GM21390 (cell line): Measurements from ENCODE around the gene CTBP2.
"Not testable (repeated sequence)": the region's sequence is repeated elsewhere in the genome, so short reads cannot be mapped to it uniquely, and the experiment has no call there.

Experiments used
- ATAC-seq: cut with Tn5 transposase; IDR thresholded peaks from one replicate; pipeline ENCODE4 v1.9.1; 2021; ENCODE audit not compliant: unreplicated experiment

The CTBP2 gene

GRCh38 chr10:125073996-125074395 is 86.4 kb downstream of the CTBP2 start:
- ATAC-seq: no peak

- ATAC-seq: no peak
Observed at GRCh38 chr10:125072794-125073193, 87.6 kb downstream of the CTBP2 start.

DNA sequence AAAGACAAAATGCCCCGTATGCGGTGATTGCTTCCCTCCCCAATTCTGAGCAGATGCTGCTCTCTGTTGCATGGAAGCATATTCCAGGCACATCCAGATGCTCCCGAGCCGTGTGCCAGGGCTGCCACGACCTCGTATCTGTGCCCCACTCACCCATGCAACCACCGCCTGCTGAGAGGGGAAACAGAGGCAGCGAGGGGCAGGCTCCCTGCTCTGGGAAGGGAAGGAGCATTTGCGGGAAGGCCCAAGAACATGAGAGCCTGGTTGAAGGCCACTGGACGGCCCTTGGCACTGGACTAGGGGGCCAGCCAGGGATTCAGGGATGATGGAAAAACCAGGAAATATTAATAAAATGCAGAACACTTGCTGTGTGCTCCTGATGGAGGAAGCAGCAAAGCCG is 89.4 kb downstream of the CTBP2 start:
- no peak for ATAC-seq

- ATAC-seq: no peak
Observed at GRCh38 chr10:125068406-125068805, 92.0 kb downstream of the CTBP2 start.

DNA sequence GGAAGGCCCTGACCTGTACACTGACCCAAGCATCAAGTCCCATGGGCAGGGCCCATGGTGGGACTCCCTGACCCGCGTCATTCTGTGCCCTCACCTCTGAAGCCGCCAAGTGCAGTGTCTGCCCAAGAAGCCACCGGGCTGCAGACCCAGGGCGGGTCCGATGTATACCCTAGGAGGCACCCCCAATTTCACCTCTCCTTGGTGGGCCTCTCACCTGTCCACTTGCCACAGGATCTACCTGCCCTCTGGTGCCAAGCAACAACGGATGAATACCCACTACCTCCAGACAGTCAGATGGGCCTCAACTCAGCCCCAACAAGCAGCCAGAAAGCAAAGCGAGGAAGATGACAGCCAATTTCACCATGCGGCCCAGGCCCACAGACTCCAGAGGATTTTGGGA is 92.6 kb downstream of the CTBP2 start:
- ATAC-seq: no peak

- ATAC-seq: no peak
Observed at GRCh38 chr10:125066764-125067450, 93.5 kb downstream of the CTBP2 start.

- ATAC-seq: peak; percentile 96
Observed at GRCh38 chr10:125064681-125065492, 95.5 kb downstream of the CTBP2 start.

GRCh38 chr10:125063256-125063925 is 97.0 kb downstream of the CTBP2 start:
- no peak for ATAC-seq

- ATAC-seq: no peak
Observed at GRCh38 chr10:125062914-125063230, 97.5 kb downstream of the CTBP2 start.

GRCh38 chr10:125062227-125062913 is 98.0 kb downstream of the CTBP2 start:
- no peak for ATAC-seq

DNA sequence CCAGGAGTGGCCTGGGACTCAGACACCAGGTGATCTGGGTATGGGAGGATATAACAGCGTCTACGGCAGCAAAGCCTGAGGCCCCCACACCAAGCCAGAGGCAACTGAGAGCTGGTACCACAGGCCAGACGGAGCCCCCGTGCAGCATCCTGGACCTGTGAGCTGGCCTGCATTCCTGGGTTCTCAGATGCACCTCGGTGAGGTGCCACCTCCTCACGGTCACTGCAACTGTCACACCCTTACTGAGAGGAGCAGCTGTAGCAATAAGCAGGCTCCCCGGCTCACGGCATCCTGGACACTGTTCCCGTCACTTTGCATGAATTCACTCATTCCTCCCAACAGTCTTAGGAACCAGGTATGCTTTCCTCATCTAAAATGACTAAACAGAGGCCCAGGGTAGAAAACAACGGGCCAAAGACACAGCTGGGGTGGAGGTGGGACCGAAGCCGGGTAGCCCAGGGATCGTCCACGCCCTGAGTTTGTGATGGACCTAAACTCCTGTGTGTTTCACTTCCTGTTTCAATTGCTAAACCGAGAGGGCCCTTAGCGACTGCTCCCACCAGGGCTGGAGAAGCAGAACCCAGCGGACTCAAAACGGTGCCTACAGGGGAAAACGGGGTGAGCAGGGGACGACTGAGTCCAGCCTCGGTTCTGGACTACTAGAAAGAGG is 98.7 kb downstream of the CTBP2 start:
- no peak for ATAC-seq

GRCh38 chr10:125060826-125061556 is 99.4 kb downstream of the CTBP2 start:
- no peak for ATAC-seq

DNA sequence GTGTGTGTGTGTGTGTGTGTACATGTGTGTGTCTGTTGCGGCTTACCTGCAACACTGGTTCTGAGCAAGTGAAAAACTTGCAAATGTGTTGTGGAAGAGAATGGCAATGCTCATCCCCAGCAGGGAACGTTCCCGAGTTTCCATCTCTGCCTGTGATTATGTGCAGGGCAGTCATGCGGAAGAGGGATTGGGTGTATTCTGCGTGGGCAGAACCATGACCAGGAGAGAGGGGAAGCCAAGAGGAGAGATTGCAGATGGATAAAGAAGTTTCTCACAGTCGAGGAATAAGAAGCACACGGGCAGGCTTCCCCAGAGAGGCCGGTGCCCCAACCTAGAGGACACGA is 99.9 kb downstream of the CTBP2 start:
- ATAC-seq: no peak

DNA sequence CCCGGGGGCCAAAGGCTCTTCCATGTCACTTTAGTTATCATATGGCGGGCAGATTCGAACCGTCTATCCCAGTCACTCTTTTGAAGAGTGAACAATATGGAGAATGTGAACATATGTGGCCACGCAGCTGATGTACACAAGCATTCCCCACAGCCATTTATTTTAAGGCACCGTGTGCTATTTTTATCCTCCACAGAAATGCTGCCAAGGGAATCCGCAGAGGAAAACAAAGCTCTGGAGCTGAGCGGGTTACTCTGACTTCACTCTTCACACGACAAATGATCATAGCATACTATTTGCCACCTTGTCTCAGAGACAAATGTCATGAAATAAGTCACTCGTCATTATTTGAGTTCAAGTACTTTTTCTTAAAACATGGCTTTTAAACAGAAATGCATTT is 100.3 kb downstream of the CTBP2 start:
- ATAC-seq: no peak

- not testable (repeated sequence) for ATAC-seq
Observed at GRCh38 chr10:125059348-125059747, 101.0 kb downstream of the CTBP2 start.

DNA sequence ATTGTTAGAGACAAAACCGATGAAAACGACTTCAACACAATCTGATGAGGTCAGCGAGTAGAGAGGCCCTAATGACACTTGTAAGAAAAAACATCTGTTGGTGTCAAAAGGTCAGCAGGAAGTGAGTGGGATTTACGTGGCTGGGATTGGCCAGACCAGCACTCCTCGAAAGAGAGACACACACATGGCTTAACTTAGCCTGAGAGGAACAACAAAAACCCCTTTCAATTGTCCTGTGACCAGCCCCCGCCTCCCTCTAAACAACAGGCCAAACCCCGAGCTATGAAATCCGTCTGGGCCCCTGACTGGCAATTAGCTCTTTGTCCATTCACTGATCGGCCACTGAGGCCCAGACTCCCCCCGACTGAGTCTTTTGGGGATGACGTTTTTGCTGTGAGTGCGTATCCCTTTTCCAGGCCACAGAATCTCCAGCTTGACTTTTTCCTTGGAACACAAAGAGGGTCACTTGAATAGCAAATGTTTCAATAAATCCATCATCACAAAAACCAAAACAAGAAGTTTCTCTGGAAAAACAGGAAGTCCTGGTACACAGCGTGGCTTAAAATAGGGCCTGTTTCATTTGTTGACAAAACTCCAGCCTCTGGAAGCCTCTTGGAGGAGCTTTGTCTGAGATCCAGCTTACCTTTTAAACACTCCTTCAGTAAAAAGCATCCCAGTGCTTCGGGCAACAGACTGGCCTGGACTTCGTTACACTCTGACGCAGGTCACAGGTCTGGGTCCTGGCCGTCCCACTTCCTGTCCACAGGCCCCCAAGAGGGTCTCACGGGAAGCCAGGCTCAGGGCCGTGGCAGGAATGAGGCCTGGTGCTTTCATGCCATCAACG is 103.0 kb downstream of the CTBP2 start:
- peak; percentile 48 for ATAC-seq

DNA sequence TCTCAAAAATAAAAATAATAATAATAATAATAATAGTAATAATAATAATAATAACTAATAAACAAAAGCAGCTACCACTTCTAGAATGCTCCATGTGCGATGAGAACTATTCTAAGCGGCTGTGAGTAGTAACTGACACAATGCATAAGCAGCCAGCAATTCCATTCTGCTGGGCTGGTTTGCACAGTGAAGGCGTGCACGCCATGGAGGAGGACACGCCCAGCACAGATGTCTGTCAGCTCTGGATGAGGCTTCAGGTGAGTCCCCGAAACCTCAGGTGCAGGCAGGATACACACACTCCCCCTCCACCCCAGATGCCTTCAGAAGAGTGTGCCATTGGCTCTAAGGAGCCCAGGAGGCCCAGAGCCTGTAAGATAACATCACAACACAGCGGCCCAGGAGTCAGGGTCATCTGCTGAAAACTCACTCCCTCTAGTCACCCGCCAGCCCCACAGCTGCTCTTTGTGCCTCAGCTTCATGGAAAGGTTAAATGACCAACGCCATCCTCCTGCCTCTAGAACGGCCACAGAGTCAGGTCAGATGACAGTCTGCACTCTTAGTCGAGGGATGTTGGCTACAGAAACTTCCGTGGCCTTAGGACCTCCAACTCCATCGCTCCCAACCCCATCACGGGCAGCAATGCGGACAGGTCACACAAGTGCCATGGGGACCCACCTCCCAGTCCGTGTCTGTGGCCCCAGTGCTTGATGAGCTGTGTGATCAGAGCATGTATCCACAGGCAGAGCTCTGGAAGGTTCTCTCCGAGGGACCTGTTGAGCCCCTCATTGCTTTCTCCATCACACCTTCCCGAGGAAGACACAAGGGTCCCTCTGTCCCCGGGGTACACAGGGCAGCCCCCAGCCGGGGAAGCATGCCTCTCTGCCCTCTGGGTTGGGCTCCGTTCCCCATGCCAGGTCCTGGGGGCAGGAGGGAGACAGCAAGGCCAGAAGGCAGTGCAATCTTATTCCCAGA is 103.9 kb downstream of the CTBP2 start:
- no peak for ATAC-seq

GRCh38 chr10:125055446-125055845 is 104.9 kb downstream of the CTBP2 start:
- ATAC-seq: no peak
